Prostate gland (tissue), 2 donors: ENCODE results near the gene ADCY7. TPM values are rescaled to one million over a fixed set of nuclear protein-coding genes. Genes with fewer than 3 reads are reported as not detected.
"Not testable (repeated sequence)": the region's sequence is repeated elsewhere in the genome, so short reads cannot be mapped to it uniquely, and the experiment has no call there.

ENCODE experiments used
- DNase-seq: peaks from one replicate; pipeline ENCODE4 v3.0.0-alpha.2; 2019; ENCODE audit warnings: low spot score
- H3K27ac ChIP-seq, 2 donors: fragments of 200-600 bp; sonication (generic); 2 replicates each; pipeline ENCODE4 v1.5.1; 2017 to 2019
- H3K27me3 ChIP-seq: fragments of 200-600 bp; sonication (generic); replicated peaks from 2 replicates; pipeline ENCODE4 v1.5.1; 2019; ENCODE audit not compliant: insufficient read depth
- H3K36me3 ChIP-seq, 2 donors: fragments of 200-600 bp; sonication (generic); 1 replicate in 1 of 2; 2 replicates in 1 of 2; pipeline versions ENCODE4 v1.5.1 to v1.8.1; 2017 to 2019
- H3K4me1 ChIP-seq: fragments of 200-600 bp; sonication (generic); replicated peaks from 2 replicates; pipeline ENCODE4 v1.5.1; 2019
- H3K4me3 ChIP-seq, 2 donors: fragments of 200-600 bp; sonication (generic); 2 replicates each; pipeline ENCODE4 v1.5.1; 2017 to 2019
- H3K9me3 ChIP-seq: fragments of 200-600 bp; sonication (generic); 2 replicates; pipeline ENCODE4 v1.5.1; 2017
- POLR2A ChIP-seq: fragments of 450-650 bp; IDR thresholded peaks from one replicate; pipeline ENCODE4 v1.6.1; 2016; ENCODE audit warnings: antibody characterized with exemption, mild to moderate bottlenecking
- POLR2AphosphoS5 ChIP-seq: sonication (generic); formaldehyde crosslinking; IDR thresholded peaks from one replicate; pipeline ENCODE4 v1.6.1; 2017; ENCODE audit warnings: antibody characterized with exemption
- WGBS: methylation state at CpG from one replicate; pipeline ENCODE4 v1.1.5; 2018; 5-methylcytosine and 5-hydroxymethylcytosine counted together
- intact Hi-C: fragments of 100-400 bp; cut with DNase I; formaldehyde crosslinking; loops from one replicate; pipeline ENCODE4 v1.14.2; 2022
- total RNA-seq, 2 donors: library from RNA; depleted of rRNA; stranded (reverse); fragments of >200 nt; gene quantifications; one replicate each; pipeline ENCODE4 v1.1.0, GENCODE V29; 2016
- TF ChIP-seq, protein P1 (sequence below), 4 experiments: fragments of 200-600 bp in 2 of 4; fragments of 450-650 bp in 2 of 4; sonication (generic) in 2 of 4; IDR thresholded peaks; 1 replicate in 3 of 4; 2 replicates in 1 of 4; pipeline ENCODE4 v1.5.1; 2016 to 2019; ENCODE audit warnings: antibody characterized with exemption in 4 of 4, mild to moderate bottlenecking in 2 of 4, moderate library complexity in 2 of 4

The ADCY7 gene
- total RNA-seq, 2 donors from 2014 or later, result 2.0 to 10.9 TPM

DNA sequence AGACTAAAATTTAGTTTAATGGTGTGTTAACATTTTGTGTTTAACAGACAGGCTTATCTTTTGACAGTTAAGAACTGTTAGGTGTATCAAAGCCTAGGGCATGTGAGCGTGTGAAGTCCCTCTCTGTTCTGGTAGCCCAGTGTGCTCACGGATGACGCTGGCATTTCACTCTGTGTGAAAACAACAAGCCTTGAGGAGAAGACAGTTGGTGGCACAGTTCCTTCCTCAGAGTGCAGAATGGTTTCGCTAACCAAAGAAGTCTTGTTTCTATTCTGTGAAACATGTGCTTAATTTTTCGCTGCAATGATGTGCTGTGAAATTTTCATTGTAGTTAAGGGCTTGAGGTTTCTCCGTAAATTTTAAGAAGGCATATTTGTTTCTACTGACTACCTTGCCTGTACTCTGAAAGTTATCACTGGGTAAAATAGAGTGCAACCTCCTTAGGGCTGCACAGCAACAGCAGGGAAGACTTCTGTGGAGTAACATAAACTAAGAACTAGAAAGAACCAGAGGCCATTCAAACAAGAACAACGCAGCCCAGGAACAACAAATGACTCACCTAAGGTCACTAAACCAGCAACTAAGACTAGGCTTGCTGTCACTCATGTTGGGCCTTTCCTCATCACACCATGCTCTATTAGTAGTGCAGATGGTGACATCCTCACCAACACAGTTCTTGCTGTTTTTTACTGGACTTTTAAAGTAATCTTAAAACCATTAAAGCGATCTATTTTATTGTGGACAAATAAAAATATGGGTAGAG is 69.0 kb downstream of the ADCY7 start:
- Histone ChIP-seq H3K36me3 (no peaks in the 10 kb centered on the region), H3K27me3 (no peaks in the 10 kb centered on the region), H3K4me3 (no peak overlapping the region), H3K9me3 (no peaks in the 10 kb centered on the region), H3K27ac (no peak overlapping the region), H3K4me1 (no peaks in the 10 kb centered on the region)
- DNase-seq, result no peak
- intact Hi-C loops, result no loop called here
- 67% methylated on average over 8 of the region's 8 CpGs for WGBS
- TF ChIP-seq POLR2AphosphoS5 (no peak), POLR2A (no peak)
- TF ChIP-seq, protein P1, sequence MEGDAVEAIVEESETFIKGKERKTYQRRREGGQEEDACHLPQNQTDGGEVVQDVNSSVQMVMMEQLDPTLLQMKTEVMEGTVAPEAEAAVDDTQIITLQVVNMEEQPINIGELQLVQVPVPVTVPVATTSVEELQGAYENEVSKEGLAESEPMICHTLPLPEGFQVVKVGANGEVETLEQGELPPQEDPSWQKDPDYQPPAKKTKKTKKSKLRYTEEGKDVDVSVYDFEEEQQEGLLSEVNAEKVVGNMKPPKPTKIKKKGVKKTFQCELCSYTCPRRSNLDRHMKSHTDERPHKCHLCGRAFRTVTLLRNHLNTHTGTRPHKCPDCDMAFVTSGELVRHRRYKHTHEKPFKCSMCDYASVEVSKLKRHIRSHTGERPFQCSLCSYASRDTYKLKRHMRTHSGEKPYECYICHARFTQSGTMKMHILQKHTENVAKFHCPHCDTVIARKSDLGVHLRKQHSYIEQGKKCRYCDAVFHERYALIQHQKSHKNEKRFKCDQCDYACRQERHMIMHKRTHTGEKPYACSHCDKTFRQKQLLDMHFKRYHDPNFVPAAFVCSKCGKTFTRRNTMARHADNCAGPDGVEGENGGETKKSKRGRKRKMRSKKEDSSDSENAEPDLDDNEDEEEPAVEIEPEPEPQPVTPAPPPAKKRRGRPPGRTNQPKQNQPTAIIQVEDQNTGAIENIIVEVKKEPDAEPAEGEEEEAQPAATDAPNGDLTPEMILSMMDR (IDR thresholded peaks at IDR 0.05), result no peak

DNA sequence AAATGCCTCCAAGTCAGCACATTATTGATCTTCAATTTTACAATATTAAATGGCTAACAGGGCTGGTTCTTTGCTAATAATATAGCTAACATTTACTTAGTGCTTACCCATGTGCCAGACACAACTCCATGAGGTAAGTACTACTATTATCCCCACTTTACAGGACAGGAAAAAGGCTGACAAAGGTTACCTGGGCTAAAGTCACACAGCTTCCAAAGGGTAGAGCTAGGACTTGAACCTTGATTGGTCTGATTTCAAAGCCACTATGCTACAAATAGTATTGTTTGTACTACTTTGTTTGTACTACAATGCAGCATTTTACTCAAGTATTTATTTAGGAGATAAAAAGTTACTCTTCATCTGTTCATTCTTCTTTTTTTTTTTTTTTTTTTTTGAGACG is 70.5 kb downstream of the ADCY7 start:
- DNase-seq, result no peak
- Histone ChIP-seq H3K4me1 (no peaks in the 10 kb centered on the region), H3K27ac (no peak overlapping the region), H3K4me3 (no peak overlapping the region), H3K27me3 (no peaks in the 10 kb centered on the region), H3K9me3 (no peaks in the 10 kb centered on the region), H3K36me3 (no peaks in the 10 kb centered on the region)
- 59% methylated on average over 1 of the region's 1 CpG for WGBS
- intact Hi-C loops, result no loop called here
- TF ChIP-seq POLR2AphosphoS5, result no peak
- TF ChIP-seq POLR2A, result no peak
- TF ChIP-seq, protein P1 (IDR thresholded peaks at IDR 0.05), result no peak

DNA sequence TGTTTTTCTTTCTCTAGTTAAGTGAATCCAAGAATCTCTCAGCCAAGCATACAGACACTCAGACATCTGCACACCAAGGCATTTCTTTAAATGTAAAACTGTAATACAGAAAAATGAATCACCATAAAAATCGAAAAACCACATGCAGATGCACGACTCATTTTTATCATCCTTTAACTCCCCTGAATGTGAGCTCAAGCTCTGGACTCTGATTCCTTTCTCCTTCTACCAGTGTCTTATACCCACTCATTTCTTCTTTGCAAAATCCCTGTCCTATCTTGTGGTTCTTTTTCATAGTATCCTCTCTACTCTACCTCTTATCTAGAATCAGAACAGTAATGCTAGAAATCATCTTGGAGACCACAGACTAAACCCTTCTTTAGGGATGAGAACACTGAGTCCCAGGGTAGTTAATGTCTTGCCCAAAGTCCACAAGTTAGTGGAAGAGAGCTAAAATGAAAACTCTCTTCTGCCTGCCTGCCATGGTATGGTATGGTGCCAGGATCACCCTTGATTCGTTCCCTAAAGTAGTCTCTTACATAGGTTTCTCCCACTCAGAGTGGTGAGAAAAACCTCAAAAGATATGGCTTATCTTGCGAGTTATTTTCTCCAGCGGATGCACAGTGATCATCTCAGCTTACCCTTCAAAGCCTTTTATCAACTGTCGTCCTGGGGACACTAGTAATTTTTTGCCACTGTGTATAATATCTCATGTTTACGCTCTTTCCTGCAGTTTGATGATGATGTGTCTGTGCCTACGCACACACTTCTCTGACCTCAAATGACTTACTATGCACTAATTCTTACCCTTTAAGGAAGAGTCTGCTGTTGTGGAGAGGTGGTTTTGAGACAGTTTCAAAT is 72.2 kb downstream of the ADCY7 start:
- no peak for DNase-seq
- H3K27me3 ChIP-seq, result no peaks in the 10 kb centered on the region
- intact Hi-C loops, result no loop called here
- TF ChIP-seq, protein P1 (IDR thresholded peaks at IDR 0.05), result no peak
- no peak for TF ChIP-seq POLR2AphosphoS5
- TF ChIP-seq POLR2A, result no peak
- H3K4me3 ChIP-seq, result no peak overlapping the region
- no peaks in the 10 kb centered on the region for H3K4me1 ChIP-seq
- H3K27ac ChIP-seq, result no peak overlapping the region
- H3K9me3 ChIP-seq, result no peaks in the 10 kb centered on the region
- WGBS, result 84% methylated on average over 8 of the region's 8 CpGs
- H3K36me3 ChIP-seq, result no peaks in the 10 kb centered on the region

DNA sequence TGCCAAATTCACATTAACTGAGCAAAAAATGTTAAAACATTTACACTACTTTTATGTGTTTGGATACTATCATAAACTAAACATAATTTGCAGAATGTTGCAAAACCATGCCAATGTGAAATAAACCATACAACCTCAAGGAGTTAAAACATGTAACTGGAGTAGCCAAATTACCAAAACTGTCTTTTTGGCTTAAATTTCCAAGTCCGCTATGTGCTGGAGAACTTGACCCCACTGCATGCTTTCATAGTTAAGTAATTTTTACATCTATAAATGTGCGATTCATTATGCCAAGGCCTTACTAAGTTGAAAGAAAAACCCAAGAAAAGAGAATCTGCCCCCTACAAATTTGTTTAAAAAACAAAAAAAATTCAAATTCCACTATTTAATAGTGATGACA is 74.2 kb downstream of the ADCY7 start:
- intact Hi-C loops, result no loop called here
- Histone ChIP-seq H3K27ac (no peak overlapping the region), H3K36me3 (no peaks in the 10 kb centered on the region), H3K9me3 (no peaks in the 10 kb centered on the region), H3K4me3 (no peak overlapping the region), H3K4me1 (no peaks in the 10 kb centered on the region), H3K27me3 (no peaks in the 10 kb centered on the region)
- 66% methylated on average over 2 of the region's 2 CpGs for WGBS
- no peak for DNase-seq
- TF ChIP-seq, protein P1 (IDR thresholded peaks at IDR 0.05), result no peak
- TF ChIP-seq POLR2AphosphoS5 (no peak), POLR2A (no peak)

DNA sequence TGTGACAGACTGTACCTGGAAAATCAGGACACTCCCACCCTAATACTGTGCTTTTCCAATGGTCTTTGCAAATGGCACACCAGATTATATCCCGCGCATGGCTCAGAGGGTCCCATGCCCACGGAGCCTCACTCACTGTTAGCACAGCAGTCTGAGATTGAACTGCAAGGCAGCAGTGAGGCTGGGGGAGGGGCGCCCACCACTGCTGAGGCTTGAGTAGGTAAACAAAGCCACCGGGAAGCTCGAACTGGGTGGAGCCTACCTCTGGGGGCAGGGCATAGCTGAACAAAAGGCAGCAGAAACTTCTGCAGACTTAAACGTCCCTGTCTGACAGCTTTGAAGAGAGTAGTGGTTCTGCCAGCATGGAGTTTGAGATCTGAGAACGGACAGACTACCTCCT is 77.2 kb downstream of the ADCY7 start:
- DNase-seq, intact Hi-C loops: not testable (repeated sequence)
- 57% methylated on average over 8 of the region's 8 CpGs for WGBS

DNA sequence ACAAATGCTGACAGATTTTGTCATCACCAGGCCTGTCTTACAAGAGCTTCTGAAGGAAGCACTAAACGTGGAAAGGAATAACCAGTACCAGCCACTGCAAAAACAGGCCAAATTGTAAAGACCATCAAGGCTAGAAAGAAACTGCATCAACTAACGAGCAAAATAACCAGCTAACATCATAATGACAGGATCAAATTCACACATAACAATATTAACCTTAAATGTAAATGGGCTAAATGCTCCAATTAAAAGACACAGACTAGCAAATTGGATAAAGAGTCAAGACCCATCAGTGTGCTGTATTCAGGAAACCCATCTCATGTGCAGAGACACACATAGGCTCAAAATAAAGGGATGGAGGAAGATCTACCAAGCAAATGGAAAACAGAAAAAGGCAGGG is 78.9 kb downstream of the ADCY7 start:
- intact Hi-C loops, DNase-seq, H3K4me3 ChIP-seq, H3K9me3 ChIP-seq, H3K27ac ChIP-seq, H3K4me1 ChIP-seq, H3K27me3 ChIP-seq, H3K36me3 ChIP-seq: not testable (repeated sequence)
- 96% methylated on average over 2 of the region's 2 CpGs for WGBS

More for the DNA sequence above, 77.2 kb downstream of the ADCY7 start:
- H3K4me1 ChIP-seq, H3K4me3 ChIP-seq, H3K36me3 ChIP-seq, H3K27me3 ChIP-seq, H3K27ac ChIP-seq, H3K9me3 ChIP-seq: not testable (repeated sequence)
